DND-41 (cell line): ENCODE results near the gene HDAC4.
"Not testable (repeated sequence)": the region's sequence is repeated elsewhere in the genome, so short reads cannot be mapped to it uniquely, and the experiment has no call there.

Experiments used
- ATAC-seq: fragments of 200-7000 bp; cut with Tn5 transposase; 3 replicates; pipeline ENCODE4 v1.9.1; 2021; ENCODE audit warnings: low read depth; ENCODE audit not compliant: insufficient read depth
- DNase-seq: peaks from one replicate; pipeline ENCODE4 v3.0.0-alpha.2; 2020
- H2AFZ ChIP-seq: 2 replicates; pipeline ENCODE4 v1.6.0; 2012; ENCODE audit warnings: low read depth, low read length
- H3K27ac ChIP-seq: 2 replicates; pipeline ENCODE4 v1.5.1; 2012; ENCODE audit warnings: low read length, inconsistent platforms
- H3K27me3 ChIP-seq: fragments of 200-600 bp; sonication (generic); 2 replicates; pipeline ENCODE4 v1.6.0; 2012; ENCODE audit warnings: low read length, mild to moderate bottlenecking, inconsistent platforms; ENCODE audit not compliant: insufficient read depth, poor library complexity
- H3K36me3 ChIP-seq: 2 replicates; pipeline ENCODE4 v1.5.1; 2012; ENCODE audit warnings: low read length, inconsistent platforms; ENCODE audit not compliant: insufficient read depth
- H3K4me1 ChIP-seq: 2 replicates; pipeline ENCODE4 v1.5.1; 2012; ENCODE audit warnings: mild to moderate bottlenecking, low read length; ENCODE audit not compliant: insufficient read depth
- H3K4me2 ChIP-seq: 2 replicates; pipeline ENCODE4 v1.6.0; 2012; ENCODE audit warnings: mild to moderate bottlenecking, moderate library complexity, low read length, inconsistent platforms; ENCODE audit not compliant: insufficient read depth
- H3K4me3 ChIP-seq, 2 experiments: fragments of 200-600 bp in 1 of 2; shearing (Covaris generic) in 1 of 2; 2 replicates each; pipeline ENCODE4 v1.5.1; 2012 to 2016; ENCODE audit warnings: inconsistent platforms in 2 of 2, low read length in 2 of 2, mild to moderate bottlenecking in 2 of 2, low read depth in 1 of 2, moderate library complexity in 1 of 2
- H3K79me2 ChIP-seq: 2 replicates; pipeline ENCODE4 v1.6.0; 2012; ENCODE audit warnings: low read length, inconsistent platforms; ENCODE audit not compliant: insufficient read depth
- H3K9ac ChIP-seq: 2 replicates; pipeline ENCODE4 v1.6.0; 2012; ENCODE audit warnings: low read depth, mild to moderate bottlenecking, inconsistent platforms, low read length, moderate library complexity
- H3K9me3 ChIP-seq: 2 replicates; pipeline ENCODE4 v1.5.1; 2012; ENCODE audit warnings: low read length, moderate library complexity, mild to moderate bottlenecking, inconsistent platforms; ENCODE audit not compliant: insufficient read depth, severe bottlenecking
- H4K20me1 ChIP-seq: 2 replicates; pipeline ENCODE4 v1.6.0; 2012; ENCODE audit warnings: low read length; ENCODE audit not compliant: insufficient read depth
- EZH2 ChIP-seq: IDR thresholded peaks from 3 replicates; pipeline ENCODE4 v1.6.1; 2012; ENCODE audit warnings: borderline replicate concordance, low read depth, mild to moderate bottlenecking, moderate library complexity, low read length, inconsistent platforms; ENCODE audit not compliant: severe bottlenecking
- TF ChIP-seq, protein P1 (sequence below): IDR thresholded peaks from 2 replicates; pipeline ENCODE4 v1.5.1; 2012; ENCODE audit warnings: borderline replicate concordance, low read length, moderate library complexity, mild to moderate bottlenecking; ENCODE audit not compliant: poor library complexity, severe bottlenecking; ENCODE audit errors: extremely low read depth

Gene HDAC4

DNA sequence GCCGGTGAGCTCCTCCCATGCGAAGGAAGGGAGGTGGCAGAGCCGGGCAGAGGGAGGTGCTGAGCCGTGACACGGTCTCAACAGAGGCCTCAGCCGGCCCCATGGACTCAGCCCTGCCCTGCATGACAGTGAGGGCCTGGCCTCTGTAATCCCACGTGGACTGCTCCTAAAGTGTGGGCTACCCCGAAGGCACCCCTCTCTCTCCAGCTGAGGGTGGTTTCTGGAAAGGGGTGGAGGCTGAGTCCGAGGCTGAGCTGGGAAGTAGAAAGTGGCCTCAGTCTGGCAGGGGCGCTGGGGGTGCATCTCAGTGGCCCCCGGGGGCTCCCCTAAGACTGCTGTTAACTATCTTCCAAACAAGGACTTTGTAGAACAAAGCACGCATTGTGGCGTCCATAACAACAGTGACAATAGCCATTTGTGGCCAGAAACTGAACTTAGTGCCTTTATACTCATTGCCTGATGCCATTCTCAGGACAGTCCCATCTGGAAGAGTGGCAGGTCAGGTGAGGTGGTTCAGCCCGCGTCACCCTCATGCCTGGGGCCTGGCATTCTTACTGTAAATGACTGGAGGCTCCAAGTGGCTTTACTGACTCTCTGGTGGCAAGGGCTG lies 360.6 kb downstream of the HDAC4 start:
- TF ChIP-seq, protein P1, sequence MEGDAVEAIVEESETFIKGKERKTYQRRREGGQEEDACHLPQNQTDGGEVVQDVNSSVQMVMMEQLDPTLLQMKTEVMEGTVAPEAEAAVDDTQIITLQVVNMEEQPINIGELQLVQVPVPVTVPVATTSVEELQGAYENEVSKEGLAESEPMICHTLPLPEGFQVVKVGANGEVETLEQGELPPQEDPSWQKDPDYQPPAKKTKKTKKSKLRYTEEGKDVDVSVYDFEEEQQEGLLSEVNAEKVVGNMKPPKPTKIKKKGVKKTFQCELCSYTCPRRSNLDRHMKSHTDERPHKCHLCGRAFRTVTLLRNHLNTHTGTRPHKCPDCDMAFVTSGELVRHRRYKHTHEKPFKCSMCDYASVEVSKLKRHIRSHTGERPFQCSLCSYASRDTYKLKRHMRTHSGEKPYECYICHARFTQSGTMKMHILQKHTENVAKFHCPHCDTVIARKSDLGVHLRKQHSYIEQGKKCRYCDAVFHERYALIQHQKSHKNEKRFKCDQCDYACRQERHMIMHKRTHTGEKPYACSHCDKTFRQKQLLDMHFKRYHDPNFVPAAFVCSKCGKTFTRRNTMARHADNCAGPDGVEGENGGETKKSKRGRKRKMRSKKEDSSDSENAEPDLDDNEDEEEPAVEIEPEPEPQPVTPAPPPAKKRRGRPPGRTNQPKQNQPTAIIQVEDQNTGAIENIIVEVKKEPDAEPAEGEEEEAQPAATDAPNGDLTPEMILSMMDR, result no peak
- no peak for TF ChIP-seq EZH2
- no peak overlapping the region for H2AFZ ChIP-seq
- H3K79me2 ChIP-seq, result no peaks in the 10 kb centered on the region
- H3K4me3 ChIP-seq, result no peak overlapping the region
- no peaks in the 10 kb centered on the region for H3K36me3 ChIP-seq
- H3K4me1 ChIP-seq, result no peaks in the 10 kb centered on the region
- no peaks in the 10 kb centered on the region for H3K27me3 ChIP-seq
- no peak overlapping the region for H3K4me2 ChIP-seq
- no peak overlapping the region for H3K9ac ChIP-seq
- no peak overlapping the region for H3K27ac ChIP-seq
- H4K20me1 ChIP-seq, result no peaks in the 10 kb centered on the region
- DNase-seq (no peak), ATAC-seq (no peak)
- H3K9me3 ChIP-seq, result no peaks in the 10 kb centered on the region

GRCh38 chr2:239039479-239039861 lies 361.4 kb downstream of the HDAC4 start:
- H3K36me3 ChIP-seq, result no peaks in the 10 kb centered on the region
- no peak overlapping the region for H2AFZ ChIP-seq
- no peaks in the 10 kb centered on the region for H3K79me2 ChIP-seq
- TF ChIP-seq, protein P1, result no peak
- no peak for TF ChIP-seq EZH2
- H3K4me3 ChIP-seq, result no peak overlapping the region
- ATAC-seq (no peak), DNase-seq (no peak)
- H3K27ac ChIP-seq, result no peak overlapping the region
- H4K20me1 ChIP-seq, result peaks cover 3% of the 10 kb centered on the region; the same call in 1 of the 2 replicates
- H3K9me3 ChIP-seq, result no peaks in the 10 kb centered on the region
- no peaks in the 10 kb centered on the region for H3K27me3 ChIP-seq
- no peak overlapping the region for H3K9ac ChIP-seq
- H3K4me1 ChIP-seq, result no peaks in the 10 kb centered on the region
- no peak overlapping the region for H3K4me2 ChIP-seq

DNA sequence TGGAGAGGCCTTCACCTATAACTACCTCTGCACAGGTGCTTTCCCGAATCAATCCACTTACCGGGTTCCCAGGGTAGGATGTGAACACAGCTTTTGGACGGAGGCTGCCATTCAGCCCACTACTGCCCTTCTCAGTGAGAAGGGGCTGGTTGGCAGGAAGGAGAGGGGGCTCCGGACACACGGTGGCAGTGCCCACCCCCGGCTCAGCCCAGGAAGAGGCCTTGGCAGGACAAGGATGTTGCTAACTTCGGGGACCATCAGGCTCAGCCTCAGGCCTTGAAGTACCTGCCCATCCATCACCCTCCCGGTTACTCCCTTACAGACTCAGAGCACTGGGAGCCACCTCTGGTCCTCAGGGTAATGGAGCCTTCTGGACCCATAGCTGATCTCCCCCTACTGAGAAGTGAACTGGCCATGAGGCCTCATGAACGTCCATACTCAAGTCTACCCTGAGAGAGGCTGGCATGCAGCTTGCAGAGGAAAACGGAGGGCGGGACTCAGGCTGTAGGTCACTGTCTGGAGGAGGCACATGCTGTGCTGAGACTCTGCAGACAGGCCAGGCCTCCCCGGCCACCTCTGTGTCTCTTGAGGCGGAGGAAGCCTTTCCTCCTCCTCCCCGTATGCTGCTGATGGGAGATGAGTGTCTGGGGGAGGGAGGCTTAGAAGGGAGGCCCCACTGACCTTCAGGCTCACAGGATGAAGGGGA lies 361.9 kb downstream of the HDAC4 start:
- H3K9ac ChIP-seq, result no peak overlapping the region
- H2AFZ ChIP-seq, result no peak overlapping the region
- peaks cover 5% of the 10 kb centered on the region for H3K27me3 ChIP-seq
- no peaks in the 10 kb centered on the region for H3K36me3 ChIP-seq
- DNase-seq, result no peak
- H3K4me2 ChIP-seq, result no peak overlapping the region
- no peak for ATAC-seq
- no peaks in the 10 kb centered on the region for H3K4me1 ChIP-seq
- no peak overlapping the region for H3K27ac ChIP-seq
- no peaks in the 10 kb centered on the region for H3K9me3 ChIP-seq
- TF ChIP-seq, protein P1, result no peak
- TF ChIP-seq EZH2, result no peak
- peaks cover 3% of the 10 kb centered on the region; the same call in 1 of the 2 replicates for H4K20me1 ChIP-seq
- H3K4me3 ChIP-seq, result no peak overlapping the region
- H3K79me2 ChIP-seq, result no peaks in the 10 kb centered on the region

GRCh38 chr2:239038284-239038683 lies 362.5 kb downstream of the HDAC4 start:
- not testable (repeated sequence) for ATAC-seq, H3K9ac ChIP-seq, H3K9me3 ChIP-seq, H3K27me3 ChIP-seq, H3K27ac ChIP-seq, DNase-seq, H3K4me2 ChIP-seq, H2AFZ ChIP-seq, H3K79me2 ChIP-seq, H3K36me3 ChIP-seq, H3K4me1 ChIP-seq, H4K20me1 ChIP-seq, H3K4me3 ChIP-seq
